A673 (cell line): ENCODE results near the gene AXDND1. TPM values are rescaled to one million over a fixed set of nuclear protein-coding genes. Genes with fewer than 3 reads are reported as not detected.

Experiments
- BruUV-seq: library from RNA; stranded (reverse); fragments of 400-500 nt; replicated peaks from 2 replicates; lab custom pipeline; 2021; lab: Mats Ljungman, UMichigan
- CTCF ChIA-PET: fragments of 300-600 bp; sonication (Branson Sonifier 250); formaldehyde crosslinking; loops from one replicate; lab custom pipeline; 2022; ENCODE audit warnings: antibody characterized with exemption; lab: Charles Lee
- POLR2A ChIA-PET: fragments of 300-600 bp; sonication (Branson Sonifier 250); formaldehyde crosslinking; loops from one replicate; lab custom pipeline; 2022; ENCODE audit warnings: antibody characterized with exemption; ENCODE audit not compliant: low non-redundant PET; lab: Charles Lee
- DNase-seq: peaks from one replicate; pipeline ENCODE4 v3.0.0-alpha.2; 2015; ENCODE audit warnings: low spot score
- H3K27ac ChIP-seq: fragments of 200-600 bp; sonication (generic); 2 replicates; pipeline ENCODE4 v1.5.1; 2016; ENCODE audit warnings: mixed run types, low read depth, mild to moderate bottlenecking, mixed read lengths, antibody characterized with exemption, low read length; ENCODE audit not compliant: poor library complexity, severe bottlenecking
- H3K27me3 ChIP-seq: fragments of 200-600 bp; sonication (generic); replicated peaks from 2 replicates; pipeline ENCODE4 v1.6.1; 2017; ENCODE audit warnings: mixed run types, low read depth, mild to moderate bottlenecking, mixed read lengths, antibody characterized with exemption, low read length; ENCODE audit not compliant: insufficient read depth, poor library complexity
- H3K36me3 ChIP-seq: fragments of 200-600 bp; sonication (generic); 2 replicates; pipeline ENCODE4 v1.6.1; 2016; ENCODE audit warnings: mixed run types, mild to moderate bottlenecking, mixed read lengths, antibody characterized with exemption, low read length; ENCODE audit not compliant: insufficient read depth, poor library complexity, severe bottlenecking
- H3K4me1 ChIP-seq: fragments of 200-600 bp; sonication (generic); 2 replicates; pipeline ENCODE4 v1.6.1; 2017; ENCODE audit warnings: mixed run types, mild to moderate bottlenecking, mixed read lengths, antibody characterized with exemption, low read length; ENCODE audit not compliant: insufficient read depth, poor library complexity, severe bottlenecking
- H3K4me3 ChIP-seq: fragments of 200-600 bp; sonication (generic); 2 replicates; pipeline ENCODE4 v1.5.1; 2016; ENCODE audit warnings: low read depth, mixed run types, mild to moderate bottlenecking, mixed read lengths, low read length; ENCODE audit not compliant: poor library complexity, severe bottlenecking
- H3K9me3 ChIP-seq: fragments of 200-600 bp; sonication (generic); 2 replicates; pipeline ENCODE4 v1.6.1; 2016; ENCODE audit warnings: mixed run types, low read depth, mild to moderate bottlenecking, mixed read lengths, antibody characterized with exemption, low read length; ENCODE audit not compliant: poor library complexity, severe bottlenecking
- CTCF ChIP-seq: fragments of 300-800, 200-600 bp; sonication (generic); conservative IDR thresholded peaks from 2 replicates; pipeline ENCODE4 v1.5.1; 2017; ENCODE audit warnings: low read depth, mild to moderate bottlenecking, antibody characterized with exemption, low read length, moderate library complexity, mixed read lengths
- EZH2 ChIP-seq: fragments of 200-600 bp; sonication (generic); IDR thresholded peaks from 2 replicates; pipeline ENCODE4 v1.6.1; 2017; ENCODE audit warnings: borderline replicate concordance, low read depth, mild to moderate bottlenecking, mixed read lengths, antibody characterized with exemption, low read length; ENCODE audit not compliant: poor library complexity, severe bottlenecking
- intact Hi-C: fragments of 100-400 bp; cut with micrococcal nuclease; formaldehyde crosslinking; loops from one replicate; pipeline ENCODE4 v1.10.0; 2022; ENCODE audit not compliant: unreplicated experiment
- total RNA-seq: library from RNA; stranded (reverse); gene quantifications from 2 replicates; pipeline ENCODE4 v1.2.3, GENCODE V29; 2021

The AXDND1 gene
- total RNA-seq, 1 experiment from 2014 or later = not detected

- H3K9me3 ChIP-seq = no peaks in the 10 kb centered on the region
- no peak overlapping the region for H3K4me3 ChIP-seq
- TF ChIP-seq CTCF (no peak), EZH2 (no peak)
- intact Hi-C loops = loop anchor here (10.0 kb wide), 1 partner anchor 231 kb away; no protein-coding TSS in a partner anchor
- no peaks in the 10 kb centered on the region for H3K4me1 ChIP-seq
- peaks cover 44% of the 10 kb centered on the region for H3K27me3 ChIP-seq
- no peak overlapping the region for H3K27ac ChIP-seq
- no peak for DNase-seq
- BruUV-seq = no TSS peak
- ChIA-PET CTCF (no interaction called here), POLR2A (no interaction called here)
- H3K36me3 ChIP-seq = no peaks in the 10 kb centered on the region
Measured at GRCh38 chr1:179583771-179584320, 218.1 kb downstream of the AXDND1 start.

DNA sequence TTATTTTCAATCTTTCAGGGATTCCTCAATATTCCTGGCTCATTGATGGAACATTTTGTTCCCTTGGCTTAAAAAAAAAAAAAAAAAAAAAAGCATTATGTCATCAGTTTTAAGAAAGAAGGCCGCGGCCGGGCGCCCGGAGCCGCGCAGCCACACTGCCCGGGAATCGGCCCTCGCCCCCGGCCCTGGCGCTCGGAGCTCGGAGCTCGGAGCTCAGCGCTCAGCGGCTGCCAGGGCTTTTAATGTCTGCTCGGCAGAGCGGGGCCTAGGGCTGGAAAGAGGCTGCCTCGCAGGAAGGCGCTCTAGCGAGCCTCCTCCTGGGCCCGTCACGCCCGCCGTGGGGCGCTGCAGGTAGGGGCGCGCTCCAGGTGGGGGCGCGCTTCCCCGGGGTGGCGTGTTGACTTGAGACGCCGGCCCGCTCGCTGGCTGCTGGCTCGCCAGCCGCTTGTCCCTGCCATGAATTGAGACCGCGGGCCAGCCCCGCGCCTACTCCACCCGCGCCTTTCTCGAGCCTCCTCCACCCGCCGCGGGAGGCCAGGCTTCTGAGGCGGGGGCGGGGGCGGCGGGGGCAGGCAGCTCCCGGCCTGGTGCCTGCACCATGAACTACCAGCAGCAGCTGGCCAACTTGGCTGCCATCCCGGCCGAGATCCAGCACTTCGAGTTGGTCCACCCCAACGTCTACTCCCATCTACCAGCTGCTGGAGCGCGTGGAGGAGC, 220.5 kb downstream of the AXDND1 start:
- intact Hi-C loops = loop anchor here (10.0 kb wide), 1 partner anchor 229 kb away; no protein-coding TSS in a partner anchor
- Histone ChIP-seq H3K9me3 (no peaks in the 10 kb centered on the region), H3K4me1 (no peaks in the 10 kb centered on the region), H3K4me3 (peak overlapping the region; percentile 28), H3K27me3 (peaks cover 46% of the 10 kb centered on the region), H3K36me3 (no peaks in the 10 kb centered on the region), H3K27ac (no peak overlapping the region)
- TF ChIP-seq CTCF = peak; percentile 64
- TF ChIP-seq EZH2 = no peak
- no TSS peak for BruUV-seq
- ChIA-PET CTCF (interaction anchor here (0.5 to 1.3 kb wide), 4 partner anchors 14 to 1534 kb away, joined by 3 to 7 read pairs (median 4); no protein-coding TSS in a partner anchor), POLR2A (no interaction called here)
- peak; percentile 61 for DNase-seq

DNA sequence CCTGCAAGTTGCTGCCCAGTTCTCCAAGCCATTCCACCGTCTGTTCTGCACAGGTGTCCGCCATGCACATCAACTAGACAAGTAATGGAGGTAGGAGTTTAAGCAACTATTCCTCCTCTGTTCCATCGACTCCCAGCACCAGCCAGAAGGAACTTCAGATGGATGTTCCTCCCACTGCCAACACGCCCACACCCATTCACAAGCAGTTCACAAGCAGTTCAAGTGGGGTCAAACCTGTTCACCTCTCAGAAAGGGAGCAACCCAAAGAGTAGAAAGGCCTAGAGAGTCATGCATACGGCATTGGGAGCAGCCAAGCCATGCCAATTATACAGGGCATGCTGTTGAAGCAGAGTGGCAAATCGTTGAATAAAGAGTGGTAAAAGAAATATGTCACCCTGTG, 221.6 kb downstream of the AXDND1 start:
- H3K27ac ChIP-seq = no peak overlapping the region
- intact Hi-C loops = loop anchor here (10.0 kb wide), 1 partner anchor 227 kb away; no protein-coding TSS in a partner anchor
- no peak overlapping the region for H3K4me3 ChIP-seq
- ChIA-PET POLR2A (no interaction called here), CTCF (no interaction called here)
- DNase-seq = no peak
- TF ChIP-seq CTCF (no peak), EZH2 (no peak)
- H3K9me3 ChIP-seq = no peaks in the 10 kb centered on the region
- peaks cover 57% of the 10 kb centered on the region for H3K27me3 ChIP-seq
- no peaks in the 10 kb centered on the region for H3K4me1 ChIP-seq
- H3K36me3 ChIP-seq = no peaks in the 10 kb centered on the region
- BruUV-seq = no TSS peak
